ENCODE data around the gene WAC. TPM values are rescaled to one million over a fixed set of nuclear protein-coding genes. Genes with fewer than 3 reads are reported as not detected.
"Not testable (repeated sequence)": the region's sequence is repeated elsewhere in the genome, so short reads cannot be mapped to it uniquely, and the experiment has no call there.

Gene WAC
- polyA plus RNA-seq, 2 of the 4 experiments (the other 2 are of a cell fraction), result 63.9 to 133 TPM

- H3K27ac ChIP-seq, result no peak overlapping the region
- POLR2A ChIA-PET, result interaction anchor here (0.5 to 0.6 kb wide), 2 partner anchors 36 to 1270 kb away, joined by 4 to 7 read pairs; no protein-coding TSS in a partner anchor
- H3K9me3 ChIP-seq, result no peaks in the 10 kb centered on the region
- CTCF ChIA-PET, result interaction anchor here (0.7 kb wide), 1 partner anchor 33 kb away, joined by 4 read pairs; no protein-coding TSS in a partner anchor
- DNase-seq (ENCODE audit: low read depth in 1 of 2, low spot score in 1 of 2) (no peak), ATAC-seq (no peak), FAIRE-seq (no peak)
- no peaks in the 10 kb centered on the region for H3K4me1 ChIP-seq
- TF ChIP-seq ZSCAN20 (CRISPR knock-in tag; IDR thresholded peaks at IDR 0.05), result no peak
- no peak for TF ChIP-seq FOSL2 (IDR thresholded peaks at IDR 0.05)
- no peak for TF ChIP-seq FOSL2 (CRISPR knock-in tag; IDR thresholded peaks at IDR 0.05)
- TF ChIP-seq RARB (CRISPR knock-in tag; IDR thresholded peaks at IDR 0.05), result no peak
- TF ChIP-seq ELK1 (IDR thresholded peaks at IDR 0.05; ENCODE audit: low read depth, low read length), result no peak
- TF ChIP-seq FOXS1 (CRISPR knock-in tag; IDR thresholded peaks at IDR 0.05), result no peak
- no peak for TF ChIP-seq EHMT2 (IDR thresholded peaks at IDR 0.05; ENCODE audit: low read depth)
- TF ChIP-seq SMC3 (IDR thresholded peaks at IDR 0.05), result no peak
- TF ChIP-seq HMGXB4 (CRISPR knock-in tag; IDR thresholded peaks at IDR 0.05; ENCODE audit: borderline replicate concordance), result no peak
- TF ChIP-seq MYC (IDR thresholded peaks at IDR 0.05; ENCODE audit: borderline replicate concordance, low read length), result no peak
- TF ChIP-seq EHF (CRISPR knock-in tag; IDR thresholded peaks at IDR 0.05), result no peak
- TF ChIP-seq REST (IDR thresholded peaks at IDR 0.05), result no peak
- TF ChIP-seq CTCF (IDR thresholded peaks at IDR 0.05), result no peak
- no peak for TF ChIP-seq USF2 (IDR thresholded peaks at IDR 0.05)
- TF ChIP-seq E2F6 (IDR thresholded peaks at IDR 0.05; ENCODE audit: borderline replicate concordance, low read depth), result no peak
- TF ChIP-seq NPAS2 (CRISPR knock-in tag; IDR thresholded peaks at IDR 0.05; ENCODE audit: borderline replicate concordance), result no peak
- TF ChIP-seq MAFK (IDR thresholded peaks at IDR 0.05; ENCODE audit: partially characterized antibody), result no peak
- TF ChIP-seq RCOR1 (IDR thresholded peaks at IDR 0.05; ENCODE audit: low read depth, low read length), result no peak
- no peak overlapping the region for H3K4me3 ChIP-seq
- 22% methylated on average over 2 of the region's 3 CpGs for WGBS (ENCODE audit: missing lambda C conversion rate)
- H3K4me2 ChIP-seq, result no peak overlapping the region
These were observed 35.4 kb upstream of the WAC start for GRCh38 chr10:28497313-28498126.

- CTCF ChIA-PET; H3K27ac ChIP-seq; H3K4me3 ChIP-seq; H3K9me3 ChIP-seq; H3K4me1 ChIP-seq; DNase-seq (ENCODE audit: low read depth in 1 of 2, low spot score in 1 of 2); POLR2A ChIA-PET; H3K4me2 ChIP-seq; FAIRE-seq; ATAC-seq: not testable (repeated sequence)
- WGBS (ENCODE audit: missing lambda C conversion rate), result 39% methylated on average over 5 of the region's 5 CpGs
These were observed 32.7 kb upstream of the WAC start for GRCh38 chr10:28500203-28500602.
